Body of pancreas (tissue), 4 donors: Measurements from ENCODE around the gene RPS6KA2. TPM values are rescaled to one million over a fixed set of nuclear protein-coding genes. Genes with fewer than 3 reads are reported as not detected.

ENCODE experiments used
- ATAC-seq: fragments of 150-250 bp; one replicate; pipeline ENCODE4 v1.9.1; 2016
- DNase-seq, 4 donors: peaks; one replicate each; pipeline ENCODE4 v3.0.0-alpha.2; 2019
- H3K27ac ChIP-seq, 4 donors: fragments of 200-600 bp; sonication (generic); 1 replicate in 3 of 4; 2 replicates in 1 of 4; pipeline versions ENCODE4 v1.5.1 to v1.6.1; 2016 to 2019; ENCODE audit warnings: mild to moderate bottlenecking in 1 of 4, mixed read lengths in 1 of 4, moderate library complexity in 1 of 4
- H3K27me3 ChIP-seq, 2 donors: fragments of 200-600 bp; sonication (generic); one replicate each; pipeline ENCODE4 v1.6.0; 2016; ENCODE audit warnings: mild to moderate bottlenecking in 1 of 2
- H3K36me3 ChIP-seq, 2 donors: fragments of 200-600 bp; sonication (generic); replicated peaks in 1 of 2; 2 replicates each; pipeline ENCODE4 v1.5.1; 2016; ENCODE audit warnings: low read depth in 2 of 2; ENCODE audit not compliant: insufficient read depth in 1 of 2
- H3K4me1 ChIP-seq: fragments of 200-600 bp; sonication (generic); one replicate; pipeline ENCODE4 v1.6.0; 2016
- H3K4me3 ChIP-seq, 2 donors: fragments of 200-600 bp; sonication (generic); 1 replicate in 1 of 2; 2 replicates in 1 of 2; pipeline ENCODE4 v1.5.1; 2016 to 2019
- H3K9me3 ChIP-seq, 3 donors: fragments of 200-600 bp; sonication (generic); 1 replicate in 2 of 3; 2 replicates in 1 of 3; pipeline ENCODE4 v1.5.1; 2016
- POLR2A ChIP-seq, 3 donors: fragments of 450-650 bp; IDR thresholded peaks; one replicate each; pipeline ENCODE4 v1.6.1; 2016; ENCODE audit warnings: antibody characterized with exemption in 3 of 3, mild to moderate bottlenecking in 2 of 3
- WGBS, 2 donors: methylation state at CpG; one replicate each; pipeline ENCODE4 v1.1.5; 2017; 5-methylcytosine and 5-hydroxymethylcytosine counted together
- intact Hi-C: fragments of 100-400 bp; cut with DNase I; formaldehyde crosslinking; loops from one replicate; pipeline ENCODE4 v1.15.1; 2023
- total RNA-seq, 2 donors: library from RNA; depleted of rRNA; stranded (reverse); fragments of >200 nt; gene quantifications; one replicate each; pipeline ENCODE4 v1.1.0, GENCODE V29; 2016
- TF ChIP-seq, protein P1 (sequence below), 7 experiments: fragments of 450-650 bp in 4 of 7; fragments of 200-600 bp in 3 of 7; sonication (generic) in 3 of 7; IDR thresholded peaks; one replicate each; pipeline ENCODE4 v1.5.1; 2016 to 2019; ENCODE audit warnings: antibody characterized with exemption in 7 of 7

The RPS6KA2 gene
- total RNA-seq, 2 donors from 2014 or later = 24.4 to 53.7 TPM

DNA sequence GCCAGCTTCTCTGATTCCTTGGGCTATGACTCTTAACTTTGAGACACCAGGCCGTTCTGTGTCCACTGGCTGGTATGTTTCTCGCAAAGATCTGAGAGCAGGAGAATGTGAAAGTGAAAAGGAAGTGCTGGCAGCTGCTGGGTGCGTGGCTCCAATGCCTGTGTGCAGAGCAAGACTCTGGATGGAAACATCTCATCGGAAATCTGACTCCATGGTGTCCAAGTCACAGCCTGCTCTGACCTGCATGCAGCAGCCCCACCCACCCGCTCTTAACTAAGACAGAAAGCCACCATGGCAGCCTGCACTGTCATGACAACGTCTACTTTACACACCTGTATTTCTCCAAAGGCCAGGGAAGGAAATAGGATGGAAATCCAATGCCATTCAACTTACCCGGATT is 178.0 kb downstream of the RPS6KA2 start:
- H3K36me3 ChIP-seq = peaks cover 0 to 10% of the 10 kb centered on the region in 2 donors
- H3K4me3 ChIP-seq = no peak overlapping the region
- ATAC-seq (no peak), DNase-seq (no peak)
- H3K4me1 ChIP-seq = no peaks in the 10 kb centered on the region
- H3K9me3 ChIP-seq = no peaks in the 10 kb centered on the region
- WGBS, 2 donors = 90 to 92% methylated on average over 7 of the region's 7 CpGs
- no peak overlapping the region for H3K27ac ChIP-seq
- H3K27me3 ChIP-seq = no peaks in the 10 kb centered on the region
- intact Hi-C loops = no loop called here
- TF ChIP-seq, protein P1, sequence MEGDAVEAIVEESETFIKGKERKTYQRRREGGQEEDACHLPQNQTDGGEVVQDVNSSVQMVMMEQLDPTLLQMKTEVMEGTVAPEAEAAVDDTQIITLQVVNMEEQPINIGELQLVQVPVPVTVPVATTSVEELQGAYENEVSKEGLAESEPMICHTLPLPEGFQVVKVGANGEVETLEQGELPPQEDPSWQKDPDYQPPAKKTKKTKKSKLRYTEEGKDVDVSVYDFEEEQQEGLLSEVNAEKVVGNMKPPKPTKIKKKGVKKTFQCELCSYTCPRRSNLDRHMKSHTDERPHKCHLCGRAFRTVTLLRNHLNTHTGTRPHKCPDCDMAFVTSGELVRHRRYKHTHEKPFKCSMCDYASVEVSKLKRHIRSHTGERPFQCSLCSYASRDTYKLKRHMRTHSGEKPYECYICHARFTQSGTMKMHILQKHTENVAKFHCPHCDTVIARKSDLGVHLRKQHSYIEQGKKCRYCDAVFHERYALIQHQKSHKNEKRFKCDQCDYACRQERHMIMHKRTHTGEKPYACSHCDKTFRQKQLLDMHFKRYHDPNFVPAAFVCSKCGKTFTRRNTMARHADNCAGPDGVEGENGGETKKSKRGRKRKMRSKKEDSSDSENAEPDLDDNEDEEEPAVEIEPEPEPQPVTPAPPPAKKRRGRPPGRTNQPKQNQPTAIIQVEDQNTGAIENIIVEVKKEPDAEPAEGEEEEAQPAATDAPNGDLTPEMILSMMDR (IDR thresholded peaks at IDR 0.05) = no peak

- ATAC-seq = no peak
- no peak for DNase-seq
- WGBS, 2 donors = 87 to 91% methylated on average over 13 of the region's 13 CpGs
Measured at GRCh38 chr6:166448432-166448831, 178.6 kb downstream of the RPS6KA2 start.

DNA sequence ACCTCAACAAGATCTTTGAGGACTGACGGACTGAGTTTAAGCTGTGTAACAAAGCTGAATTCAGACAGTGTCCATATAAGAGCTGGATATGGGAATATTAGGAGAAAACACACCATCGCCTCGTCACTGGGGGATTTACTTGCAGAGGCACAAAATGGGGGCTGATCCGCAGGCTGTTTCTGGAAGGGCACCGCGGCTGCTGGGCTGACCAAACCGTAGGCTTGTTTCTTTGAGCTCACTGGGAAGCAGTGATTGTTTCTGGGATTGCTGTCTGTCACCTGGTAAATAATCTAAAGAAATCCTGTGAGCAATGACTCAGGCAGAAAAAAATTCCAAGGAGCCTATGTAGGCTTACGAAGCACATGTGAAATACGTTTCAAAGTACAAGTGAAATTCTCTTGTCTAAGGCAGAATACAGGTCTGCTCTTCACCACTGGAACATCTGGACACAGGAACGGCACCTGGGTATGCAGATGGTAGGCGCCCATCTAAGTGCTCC is 180.4 kb downstream of the RPS6KA2 start:
- Histone ChIP-seq H3K4me3 (no peak overlapping the region), H3K4me1 (no peaks in the 10 kb centered on the region), H3K27ac (no peak overlapping the region), H3K9me3 (no peaks in the 10 kb centered on the region), H3K36me3 (peaks cover 0 to 10% of the 10 kb centered on the region in 2 donors), H3K27me3 (no peaks in the 10 kb centered on the region)
- DNase-seq (no peak), ATAC-seq (no peak)
- WGBS, 2 donors = 90 to 98% methylated on average over 11 of the region's 11 CpGs
- no peak for TF ChIP-seq POLR2A (IDR thresholded peaks at IDR 0.05)
- TF ChIP-seq, protein P1 (IDR thresholded peaks at IDR 0.05) = no peak
- intact Hi-C loops = no loop called here

More at GRCh38 chr6:166448432-166448831, 178.6 kb downstream of the RPS6KA2 start:
- Histone ChIP-seq H3K36me3 (peaks cover 0 to 10% of the 10 kb centered on the region in 2 donors), H3K9me3 (no peaks in the 10 kb centered on the region), H3K4me3 (no peak overlapping the region), H3K27me3 (no peaks in the 10 kb centered on the region), H3K27ac (no peak overlapping the region), H3K4me1 (no peaks in the 10 kb centered on the region)
- no peak for TF ChIP-seq POLR2A (IDR thresholded peaks at IDR 0.05)
- TF ChIP-seq, protein P1 (IDR thresholded peaks at IDR 0.05) = no peak
- intact Hi-C loops = no loop called here

DNA sequence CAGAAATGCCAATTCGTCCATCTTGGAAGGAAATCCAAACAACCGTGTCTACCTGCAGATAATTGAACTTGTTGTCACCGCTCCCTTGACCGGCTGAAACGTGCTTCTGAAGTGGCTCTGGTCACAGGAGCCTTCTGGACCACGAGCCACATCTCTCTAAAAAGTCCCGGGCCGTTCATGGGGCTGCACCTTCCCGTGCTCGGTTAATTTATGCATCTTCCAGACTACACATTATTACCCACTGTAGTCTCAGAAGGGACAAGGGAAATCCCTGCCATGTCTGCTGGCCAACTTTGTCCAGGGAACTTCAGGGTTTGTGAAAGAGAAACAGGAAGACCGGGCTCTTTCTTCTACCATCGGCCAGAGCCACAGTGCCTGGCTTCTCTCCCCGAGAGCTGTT is 180.9 kb downstream of the RPS6KA2 start:
- DNase-seq (no peak), ATAC-seq (no peak)
- H3K36me3 ChIP-seq = peaks cover 0 to 10% of the 10 kb centered on the region in 2 donors

More for the DNA sequence above, 180.9 kb downstream of the RPS6KA2 start:
- TF ChIP-seq, protein P1 (IDR thresholded peaks at IDR 0.05) = no peak
- TF ChIP-seq POLR2A (IDR thresholded peaks at IDR 0.05) = no peak
- H3K9me3 ChIP-seq = no peaks in the 10 kb centered on the region
- no peak overlapping the region for H3K27ac ChIP-seq
- intact Hi-C loops = no loop called here
- no peak overlapping the region for H3K4me3 ChIP-seq
- no peaks in the 10 kb centered on the region for H3K27me3 ChIP-seq
- no peaks in the 10 kb centered on the region for H3K4me1 ChIP-seq
- WGBS, 2 donors = 82 to 87% methylated on average over 11 to 13 of the region's 13 CpGs
